Mucosa of stomach (tissue), 1 donor: ENCODE measurements around the gene FNDC3B.

Experiments used
- H3K27me3 ChIP-seq: one replicate; pipeline ENCODE4 v1.7.0; 2013; ENCODE audit warnings: mild to moderate bottlenecking, low read length; ENCODE audit not compliant: control insufficient read depth, insufficient read depth
- H3K36me3 ChIP-seq: one replicate; pipeline ENCODE4 v1.7.0; 2013; ENCODE audit warnings: low read length; ENCODE audit not compliant: control insufficient read depth, insufficient read depth
- H3K4me1 ChIP-seq: one replicate; pipeline ENCODE4 v1.7.0; 2013; ENCODE audit warnings: mild to moderate bottlenecking, low read length; ENCODE audit not compliant: control insufficient read depth, insufficient read depth
- H3K4me3 ChIP-seq: one replicate; pipeline ENCODE4 v1.7.0; 2013; ENCODE audit warnings: low read length
- H3K9ac ChIP-seq: one replicate; pipeline ENCODE4 v1.7.0; 2013; ENCODE audit warnings: mild to moderate bottlenecking, low read length, moderate library complexity
- H3K9me3 ChIP-seq: one replicate; pipeline ENCODE4 v1.7.0; 2013; ENCODE audit warnings: mild to moderate bottlenecking, low read length, moderate library complexity; ENCODE audit not compliant: control insufficient read depth
- donor health status: Pancreatic carcinoma.

FNDC3B gene

GRCh38 chr3:172082269-172082668 is 42.9 kb downstream of the FNDC3B start:
- Histone ChIP-seq H3K27me3 (no peaks in the 10 kb centered on the region), H3K9me3 (no peaks in the 10 kb centered on the region), H3K4me3 (no peak overlapping the region), H3K4me1 (peaks cover 37% of the 10 kb centered on the region), H3K36me3 (no peaks in the 10 kb centered on the region), H3K9ac (no peak overlapping the region)

DNA sequence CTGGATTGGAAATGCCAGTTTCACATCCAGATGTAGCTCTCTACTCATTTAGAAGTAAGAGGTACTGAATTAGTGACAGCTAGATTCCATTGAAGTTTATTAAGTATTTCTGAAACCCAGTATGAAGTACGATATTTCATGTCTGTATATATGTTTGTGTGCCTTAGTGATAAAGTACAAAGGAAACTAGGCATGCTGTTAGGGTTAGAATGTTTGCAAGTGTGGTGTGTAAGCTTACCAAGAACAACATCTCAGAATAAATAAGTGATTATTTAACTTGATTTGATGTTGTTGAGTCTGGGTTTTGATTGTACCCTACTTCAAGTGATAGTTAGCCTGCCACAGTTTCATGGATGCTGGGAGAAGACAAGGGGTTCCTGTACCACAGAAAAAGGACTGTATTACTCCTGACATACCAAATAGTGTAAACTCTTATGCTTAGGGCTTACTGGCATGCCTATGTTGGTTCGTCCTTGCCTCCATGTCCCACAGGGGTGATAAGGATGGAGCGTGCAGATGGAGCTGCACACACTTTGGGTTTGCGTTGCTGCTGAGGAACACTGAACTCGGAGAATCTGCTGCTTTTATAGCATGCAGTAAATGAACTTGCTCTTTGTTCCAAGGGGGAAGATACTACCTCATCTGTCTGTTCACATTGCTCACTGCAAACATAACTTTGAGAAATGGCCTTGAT is 43.6 kb downstream of the FNDC3B start:
- peaks cover 42% of the 10 kb centered on the region for H3K4me1 ChIP-seq
- no peak overlapping the region for H3K9ac ChIP-seq
- H3K36me3 ChIP-seq: no peaks in the 10 kb centered on the region
- no peaks in the 10 kb centered on the region for H3K9me3 ChIP-seq
- no peaks in the 10 kb centered on the region for H3K27me3 ChIP-seq
- no peak overlapping the region for H3K4me3 ChIP-seq

DNA sequence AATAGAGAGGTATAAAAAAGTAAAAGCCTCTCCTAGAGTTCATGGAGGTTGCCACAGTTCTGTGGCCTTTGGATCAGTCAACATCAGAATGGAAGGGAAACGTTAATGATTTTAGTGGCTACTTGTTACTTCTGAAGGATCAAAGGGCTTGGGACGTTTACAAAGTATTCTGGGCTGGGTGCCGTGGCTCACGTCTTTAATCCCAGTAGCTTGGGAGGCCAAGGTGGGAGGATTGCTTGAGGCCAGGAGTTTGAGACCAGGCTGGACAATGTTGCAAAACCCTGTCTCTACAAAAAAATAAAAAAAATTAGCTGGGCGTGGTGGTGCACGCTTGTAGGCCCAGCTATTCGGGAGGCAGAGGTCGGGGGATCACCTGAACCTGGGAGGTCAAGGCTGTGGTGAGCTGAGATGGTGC is 44.6 kb downstream of the FNDC3B start:
- Histone ChIP-seq H3K9me3 (no peaks in the 10 kb centered on the region), H3K4me3 (no peak overlapping the region), H3K4me1 (peaks cover 37% of the 10 kb centered on the region), H3K9ac (no peak overlapping the region), H3K36me3 (no peaks in the 10 kb centered on the region), H3K27me3 (no peaks in the 10 kb centered on the region)

DNA sequence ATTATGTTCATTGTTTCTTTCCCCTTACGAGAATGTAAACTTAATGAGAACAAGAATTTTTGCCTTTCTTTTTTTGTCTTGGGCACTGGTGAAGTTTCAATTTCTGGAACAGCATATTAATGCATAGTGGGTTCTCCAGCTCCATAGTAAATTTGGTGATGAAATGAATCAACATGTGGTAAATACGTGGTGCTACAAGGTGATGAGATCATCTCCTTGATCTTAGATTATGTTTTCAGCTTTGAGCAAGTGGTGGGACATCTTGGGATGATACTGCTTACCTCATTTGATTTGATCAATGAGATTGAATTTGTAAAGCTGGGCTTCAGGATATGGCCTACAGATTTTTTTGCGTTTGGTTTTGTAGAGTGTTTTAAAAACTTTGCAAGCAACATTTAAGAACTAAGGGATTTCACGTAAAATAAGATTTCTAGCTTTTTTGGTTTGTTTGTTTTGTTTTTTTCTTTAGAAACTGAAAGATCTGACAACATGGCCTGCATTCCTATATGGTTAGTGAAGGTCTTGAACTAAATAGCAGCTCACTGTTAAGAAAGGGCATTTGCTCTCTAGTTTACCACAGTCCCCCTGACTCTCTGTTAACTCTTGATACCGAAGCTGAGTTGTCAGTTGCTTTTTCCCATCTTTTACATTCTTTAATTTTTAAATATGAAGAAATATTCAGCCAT is 45.6 kb downstream of the FNDC3B start:
- Histone ChIP-seq H3K9ac (no peak overlapping the region), H3K4me1 (peaks cover 30% of the 10 kb centered on the region), H3K9me3 (no peaks in the 10 kb centered on the region), H3K4me3 (no peak overlapping the region), H3K27me3 (no peaks in the 10 kb centered on the region), H3K36me3 (no peaks in the 10 kb centered on the region)

GRCh38 chr3:172085557-172085895 is 46.1 kb downstream of the FNDC3B start:
- Histone ChIP-seq H3K9ac (no peak overlapping the region), H3K27me3 (no peaks in the 10 kb centered on the region), H3K4me3 (no peak overlapping the region), H3K4me1 (peaks cover 27% of the 10 kb centered on the region), H3K36me3 (no peaks in the 10 kb centered on the region), H3K9me3 (no peaks in the 10 kb centered on the region)

GRCh38 chr3:172086071-172086470 is 46.7 kb downstream of the FNDC3B start:
- peaks cover 24% of the 10 kb centered on the region for H3K4me1 ChIP-seq

DNA sequence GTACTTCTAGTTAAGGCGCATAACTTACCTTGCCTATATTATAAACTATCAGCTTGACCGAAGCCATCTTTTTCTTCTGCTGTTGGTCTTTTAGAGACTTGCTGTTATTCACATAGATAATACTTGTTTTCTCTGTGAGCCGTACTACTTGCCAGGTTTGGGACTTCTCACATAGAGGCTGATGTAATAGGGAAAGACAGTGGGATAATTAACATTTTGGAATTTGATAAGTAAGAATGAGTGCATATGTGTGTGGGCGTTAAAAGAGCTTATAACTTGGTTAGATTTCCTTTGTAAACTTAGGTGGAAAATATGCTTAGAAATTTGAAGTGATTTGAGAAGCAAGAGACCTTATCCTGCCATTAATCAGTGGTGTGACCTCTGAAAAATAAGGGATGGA is 47.8 kb downstream of the FNDC3B start:
- H3K4me1 ChIP-seq: peaks cover 28% of the 10 kb centered on the region
- no peak overlapping the region for H3K9ac ChIP-seq
- H3K27me3 ChIP-seq: no peaks in the 10 kb centered on the region
- no peaks in the 10 kb centered on the region for H3K36me3 ChIP-seq
- no peak overlapping the region for H3K4me3 ChIP-seq
- no peaks in the 10 kb centered on the region for H3K9me3 ChIP-seq

More at GRCh38 chr3:172086071-172086470, 46.7 kb downstream of the FNDC3B start:
- no peaks in the 10 kb centered on the region for H3K27me3 ChIP-seq
- H3K36me3 ChIP-seq: no peaks in the 10 kb centered on the region
- H3K9me3 ChIP-seq: no peaks in the 10 kb centered on the region
- no peak overlapping the region for H3K4me3 ChIP-seq
- H3K9ac ChIP-seq: no peak overlapping the region

DNA sequence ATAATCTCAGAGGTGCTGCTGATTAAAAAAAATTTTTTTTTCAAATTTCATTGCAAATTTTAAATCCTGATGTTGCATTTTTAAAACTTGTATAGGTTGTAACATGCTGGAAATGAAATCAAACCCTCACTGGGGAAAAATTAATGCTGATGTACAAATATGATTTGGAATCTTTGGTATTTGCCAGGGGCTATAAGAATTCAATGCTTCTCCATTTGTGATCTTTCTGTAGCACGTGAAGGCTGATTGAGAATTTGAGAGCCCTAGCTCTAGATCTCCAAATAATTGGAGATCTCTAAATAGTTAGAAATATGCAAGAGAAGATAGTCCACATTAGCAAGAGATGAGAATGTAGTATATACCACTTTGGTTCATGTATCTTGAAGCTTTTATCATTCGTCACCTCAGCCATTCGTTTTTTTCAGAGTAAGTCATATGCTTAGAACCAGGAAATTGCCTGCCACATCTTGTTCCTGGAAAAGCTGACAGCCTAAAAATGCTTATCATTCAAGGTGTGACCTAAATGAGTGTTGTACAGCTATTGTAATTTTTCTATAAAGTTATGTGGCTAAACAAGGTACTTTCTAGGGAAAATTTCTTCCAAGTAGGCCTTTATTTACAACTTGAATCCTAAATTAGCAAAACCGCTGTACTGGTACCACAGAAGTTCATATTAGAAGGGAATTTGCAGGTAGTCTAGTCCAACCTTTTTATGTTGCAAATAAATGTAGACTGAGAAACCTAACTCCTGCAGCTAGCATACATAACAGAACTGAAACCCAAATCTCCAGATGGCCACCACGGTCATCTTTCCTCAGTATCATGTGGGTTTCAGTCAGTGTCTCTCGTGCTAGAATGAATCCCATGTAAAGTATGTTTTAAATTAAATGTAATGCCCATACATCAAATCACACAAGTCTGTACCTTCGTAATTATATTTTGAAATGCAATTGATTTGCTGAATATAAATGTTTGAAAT is 48.5 kb downstream of the FNDC3B start:
- no peaks in the 10 kb centered on the region for H3K27me3 ChIP-seq
- H3K9ac ChIP-seq: peak overlapping the region; percentile 20
- H3K36me3 ChIP-seq: no peaks in the 10 kb centered on the region
- no peaks in the 10 kb centered on the region for H3K9me3 ChIP-seq
- no peak overlapping the region for H3K4me3 ChIP-seq
- H3K4me1 ChIP-seq: peaks cover 26% of the 10 kb centered on the region

DNA sequence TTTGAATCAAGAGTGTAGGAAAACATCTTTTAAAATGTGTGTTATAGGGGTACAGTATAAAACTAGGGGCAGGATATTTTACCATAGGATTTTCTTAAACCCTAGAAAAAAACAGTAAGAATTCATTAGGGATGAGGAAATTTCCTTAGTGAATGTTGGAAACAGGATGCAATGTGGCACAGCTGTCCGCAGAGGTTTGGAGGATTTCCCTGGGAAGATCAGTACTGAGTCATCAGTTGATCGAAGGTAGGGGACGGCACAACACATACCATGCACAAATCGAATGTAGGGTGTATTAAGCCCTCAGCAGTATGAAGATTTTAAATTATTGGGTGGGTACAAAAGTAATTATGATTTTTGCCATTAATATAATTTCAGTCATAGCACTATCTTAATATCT is 49.9 kb downstream of the FNDC3B start:
- Histone ChIP-seq H3K4me3 (no peak overlapping the region), H3K27me3 (no peaks in the 10 kb centered on the region), H3K9ac (no peak overlapping the region), H3K4me1 (peaks cover 23% of the 10 kb centered on the region), H3K9me3 (no peaks in the 10 kb centered on the region), H3K36me3 (no peaks in the 10 kb centered on the region)

DNA sequence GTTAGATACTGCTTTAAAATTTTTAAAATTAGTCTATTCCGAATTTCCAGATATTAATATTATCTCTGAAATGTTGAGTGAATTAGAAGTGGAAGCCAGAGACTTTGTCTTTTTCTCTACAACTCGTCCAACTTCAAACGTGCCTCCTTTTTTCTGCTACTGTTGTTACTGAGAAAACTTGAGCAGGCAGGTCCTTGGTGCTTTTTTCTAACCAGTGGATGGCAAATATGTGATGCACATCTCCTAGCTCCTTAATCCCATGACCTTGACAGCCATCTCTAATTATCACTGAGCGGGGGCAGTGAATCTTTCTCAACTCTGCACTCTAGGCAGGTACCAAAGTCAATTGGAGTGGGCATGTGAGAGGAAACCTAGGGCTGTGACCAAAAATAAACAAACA is 50.7 kb downstream of the FNDC3B start:
- Histone ChIP-seq H3K9ac (peak overlapping the region; percentile 24), H3K4me1 (peaks cover 23% of the 10 kb centered on the region), H3K27me3 (no peaks in the 10 kb centered on the region), H3K9me3 (no peaks in the 10 kb centered on the region), H3K36me3 (no peaks in the 10 kb centered on the region), H3K4me3 (no peak overlapping the region)

DNA sequence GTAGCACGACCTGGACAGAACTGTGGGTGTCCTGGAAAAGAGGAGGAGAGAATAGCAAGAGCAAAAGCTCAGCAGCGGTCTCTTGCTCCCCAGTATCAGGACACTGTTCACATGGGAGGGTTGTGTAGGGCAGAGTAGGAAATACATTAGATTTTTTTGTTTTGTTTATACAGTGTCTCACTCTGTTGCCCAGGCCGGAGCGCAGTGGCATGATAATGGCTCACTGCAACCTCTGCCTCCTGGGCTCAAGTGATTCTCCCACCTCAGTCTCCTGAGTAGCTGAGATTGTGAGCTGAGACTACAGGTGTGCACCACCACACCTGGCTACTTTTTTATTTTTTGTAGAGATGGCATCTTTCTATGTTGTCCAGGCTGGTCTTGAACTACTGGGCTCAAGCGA is 53.3 kb downstream of the FNDC3B start:
- H3K9ac ChIP-seq: no peak overlapping the region
- no peaks in the 10 kb centered on the region for H3K36me3 ChIP-seq
- no peaks in the 10 kb centered on the region for H3K27me3 ChIP-seq
- H3K4me3 ChIP-seq: no peak overlapping the region
- peaks cover 27% of the 10 kb centered on the region for H3K4me1 ChIP-seq
- no peaks in the 10 kb centered on the region for H3K9me3 ChIP-seq
